ENCODE data around the gene DUSP7. TPM values are rescaled to one million over a fixed set of nuclear protein-coding genes. Genes with fewer than 3 reads are reported as not detected.

DUSP7 gene
- polyA plus RNA-seq, 1 experiment = 17.8 TPM

GRCh38 chr3:52031896-52032295, 24.5 kb downstream of the DUSP7 start:
- Histone ChIP-seq H3K27ac (ENCODE audit: low read depth, low read length) (no peak overlapping the region), H3K27me3 (ENCODE audit: control insufficient read depth, insufficient read depth, low read length) (no peaks in the 10 kb centered on the region), H3K4me3 (ENCODE audit: low read depth, low read length) (no peak overlapping the region), H3K9me3 (ENCODE audit: control insufficient read depth, insufficient read depth, low read length) (peaks cover 8% of the 10 kb centered on the region; the same call in 1 of the 2 replicates)
- no peak for DNase-seq (ENCODE audit: low read depth, low spot score)
- no peak for TF ChIP-seq CTCF (IDR thresholded peaks at IDR 0.05; ENCODE audit: low read depth, low read length)
- ChIA-PET POLR2A (no interaction called here), CTCF (no interaction called here)

GRCh38 chr3:52030714-52031310, 25.6 kb downstream of the DUSP7 start:
- DNase-seq (ENCODE audit: low read depth, low spot score) = no peak
- CTCF ChIA-PET = no interaction called here
- Histone ChIP-seq H3K27me3 (ENCODE audit: control insufficient read depth, insufficient read depth, low read length) (no peaks in the 10 kb centered on the region), H3K9me3 (ENCODE audit: control insufficient read depth, insufficient read depth, low read length) (peaks cover 8% of the 10 kb centered on the region; the same call in 1 of the 2 replicates), H3K4me3 (ENCODE audit: low read depth, low read length) (no peak overlapping the region), H3K27ac (ENCODE audit: low read depth, low read length) (no peak overlapping the region)
- POLR2A ChIA-PET = interaction anchor here (0.5 kb wide), 1 partner anchor 64 kb away, joined by 3 read pairs; no protein-coding TSS in a partner anchor
- no peak for TF ChIP-seq CTCF (IDR thresholded peaks at IDR 0.05; ENCODE audit: low read depth, low read length)

- Histone ChIP-seq H3K9me3 (ENCODE audit: control insufficient read depth, insufficient read depth, low read length) (peaks cover 8% of the 10 kb centered on the region; the same call in 1 of the 2 replicates), H3K27ac (ENCODE audit: low read depth, low read length) (no peak overlapping the region), H3K4me3 (ENCODE audit: low read depth, low read length) (no peak overlapping the region), H3K27me3 (ENCODE audit: control insufficient read depth, insufficient read depth, low read length) (no peaks in the 10 kb centered on the region)
- no peak for TF ChIP-seq CTCF (IDR thresholded peaks at IDR 0.05; ENCODE audit: low read depth, low read length)
- no peak for DNase-seq (ENCODE audit: low read depth, low spot score)
- ChIA-PET CTCF (no interaction called here), POLR2A (no interaction called here)
Observed at GRCh38 chr3:52029535-52029934, 26.8 kb downstream of the DUSP7 start.

GRCh38 chr3:52029053-52029452, 27.3 kb downstream of the DUSP7 start:
- Histone ChIP-seq H3K27ac (ENCODE audit: low read depth, low read length) (no peak overlapping the region), H3K4me3 (ENCODE audit: low read depth, low read length) (no peak overlapping the region), H3K27me3 (ENCODE audit: control insufficient read depth, insufficient read depth, low read length) (no peaks in the 10 kb centered on the region), H3K9me3 (ENCODE audit: control insufficient read depth, insufficient read depth, low read length) (peaks cover 8% of the 10 kb centered on the region; the same call in 1 of the 2 replicates)
- ChIA-PET CTCF (interaction anchor here (0.7 kb wide), 2 partner anchors 24 to 28 kb away, joined by 3 to 4 read pairs; no protein-coding TSS in a partner anchor), POLR2A (no interaction called here)
- no peak for TF ChIP-seq CTCF (IDR thresholded peaks at IDR 0.05; ENCODE audit: low read depth, low read length)
- DNase-seq (ENCODE audit: low read depth, low spot score) = no peak

GRCh38 chr3:52028572-52028971, 27.8 kb downstream of the DUSP7 start:
- DNase-seq (ENCODE audit: low read depth, low spot score) = no peak
- POLR2A ChIA-PET = interaction anchor here (0.6 kb wide), 1 partner anchor 18 kb away, joined by 3 read pairs; no protein-coding TSS in a partner anchor
- no peak for TF ChIP-seq CTCF (IDR thresholded peaks at IDR 0.05; ENCODE audit: low read depth, low read length)
- H3K27ac ChIP-seq (ENCODE audit: low read depth, low read length) = no peak overlapping the region
- H3K9me3 ChIP-seq (ENCODE audit: control insufficient read depth, insufficient read depth, low read length) = peaks cover 8% of the 10 kb centered on the region; the same call in 1 of the 2 replicates
- no peaks in the 10 kb centered on the region for H3K27me3 ChIP-seq (ENCODE audit: control insufficient read depth, insufficient read depth, low read length)
- CTCF ChIA-PET = interaction anchor here (0.7 kb wide), 2 partner anchors 24 to 28 kb away, joined by 3 to 4 read pairs; no protein-coding TSS in a partner anchor
- no peak overlapping the region for H3K4me3 ChIP-seq (ENCODE audit: low read depth, low read length)

Measured in AG04450 (cell line).